Activated CD4-positive, alpha-beta T cell treated with anti-CD3 and anti-CD28 coated beads, Interleukin-2, amount 10 ng/mL, durations not matched to agents 24 days and 14 days (primary cell): ENCODE results near the gene FZD2. TPM values are rescaled to one million over a fixed set of nuclear protein-coding genes. Genes with fewer than 3 reads are reported as not detected.
"Not testable (repeated sequence)": the region's sequence is repeated elsewhere in the genome, so short reads cannot be mapped to it uniquely, and the experiment has no call there.

Experiments
- DNase-seq: peaks from one replicate; pipeline ENCODE4 v3.0.0; 2022
- H3K27ac Mint-ChIP-seq: one replicate; pipeline ENCODE4 v1.8.0; 2022; ENCODE audit warnings: mild to moderate bottlenecking, mixed read lengths
- H3K27me3 Mint-ChIP-seq: one replicate; pipeline ENCODE4 v1.8.0; 2022; ENCODE audit warnings: mixed read lengths
- H3K36me3 Mint-ChIP-seq: one replicate; pipeline ENCODE4 v1.8.0; 2022; ENCODE audit warnings: low read depth, mild to moderate bottlenecking, mixed read lengths
- H3K4me1 Mint-ChIP-seq: one replicate; pipeline ENCODE4 v1.8.0; 2021; ENCODE audit warnings: mixed read lengths
- H3K4me3 Mint-ChIP-seq: one replicate; pipeline ENCODE4 v1.8.0; 2022; ENCODE audit warnings: mild to moderate bottlenecking, moderate library complexity, mixed read lengths
- H3K9me3 Mint-ChIP-seq: one replicate; pipeline ENCODE4 v1.8.0; 2021; ENCODE audit warnings: mixed read lengths
- intact Hi-C: fragments of 100-400 bp; cut with micrococcal nuclease; formaldehyde crosslinking; loops from one replicate; pipeline ENCODE4 v1.15.1; 2023
- total RNA-seq: library from RNA; stranded (reverse); gene quantifications from 2 replicates; pipeline ENCODE4 v1.2.3, GENCODE V29; 2022

FZD2 gene
- not detected in 2 replicates for total RNA-seq

GRCh38 chr17:44556832-44557606 is at the start of gene FZD2:
FZD2 (plus strand) TSS chr17:44557484; CDS start chr17:44557689, 205 bp downstream.
- peak within 1 kb of the TSS; percentile 89 for H3K4me3 Mint-ChIP-seq
- peaks cover 18% of the 10 kb centered on the region for H3K4me1 Mint-ChIP-seq
- H3K27ac Mint-ChIP-seq: peak within 1 kb of the TSS; percentile 58
- no peaks in the 10 kb centered on the region for H3K36me3 Mint-ChIP-seq
- peaks cover 76% of the 10 kb centered on the region for H3K27me3 Mint-ChIP-seq
- no peaks in the 10 kb centered on the region for H3K9me3 Mint-ChIP-seq
- DNase-seq: peak; percentile 81
- intact Hi-C loops: no loop called here

- H3K4me1 Mint-ChIP-seq, H3K27ac Mint-ChIP-seq, H3K4me3 Mint-ChIP-seq, DNase-seq, intact Hi-C loops, H3K36me3 Mint-ChIP-seq, H3K9me3 Mint-ChIP-seq: not testable (repeated sequence)
- H3K27me3 Mint-ChIP-seq: peaks cover 10% of the 10 kb centered on the region
Observed at GRCh38 chr17:44511241-44512134, 45.8 kb upstream of the FZD2 start.

- Mint-ChIP-seq H3K9me3 (no peaks in the 10 kb centered on the region), H3K27me3 (peaks cover 8% of the 10 kb centered on the region), H3K27ac (no peak overlapping the region)
Observed at GRCh38 chr17:44518032-44518431, 39.3 kb upstream of the FZD2 start.

GRCh38 chr17:44522883-44523671 is 34.2 kb upstream of the FZD2 start:
- no peaks in the 10 kb centered on the region for H3K36me3 Mint-ChIP-seq
- intact Hi-C loops: no loop called here
- H3K4me1 Mint-ChIP-seq: no peaks in the 10 kb centered on the region

More at GRCh38 chr17:44518032-44518431, 39.3 kb upstream of the FZD2 start:
- no peak for DNase-seq
- Mint-ChIP-seq H3K4me3 (no peak overlapping the region), H3K36me3 (no peaks in the 10 kb centered on the region), H3K4me1 (no peaks in the 10 kb centered on the region)
- intact Hi-C loops: no loop called here

GRCh38 chr17:44523672-44523972 is 33.7 kb upstream of the FZD2 start:
- intact Hi-C loops: no loop called here
- no peaks in the 10 kb centered on the region for H3K4me1 Mint-ChIP-seq
- no peaks in the 10 kb centered on the region for H3K9me3 Mint-ChIP-seq
- no peak overlapping the region for H3K27ac Mint-ChIP-seq
- peaks cover 5% of the 10 kb centered on the region for H3K27me3 Mint-ChIP-seq
- no peaks in the 10 kb centered on the region for H3K36me3 Mint-ChIP-seq
- DNase-seq: no peak
- H3K4me3 Mint-ChIP-seq: no peak overlapping the region

More at GRCh38 chr17:44522883-44523671, 34.2 kb upstream of the FZD2 start:
- peak; percentile 86 for DNase-seq
- no peak overlapping the region for H3K27ac Mint-ChIP-seq
- peaks cover 5% of the 10 kb centered on the region for H3K27me3 Mint-ChIP-seq
- no peak overlapping the region for H3K4me3 Mint-ChIP-seq
- H3K9me3 Mint-ChIP-seq: no peaks in the 10 kb centered on the region

- no peak overlapping the region for H3K4me3 Mint-ChIP-seq
- no peak for DNase-seq
Observed at GRCh38 chr17:44527102-44527501, 30.2 kb upstream of the FZD2 start.

GRCh38 chr17:44527954-44528353 is 29.3 kb upstream of the FZD2 start:
- intact Hi-C loops: no loop called here
- Mint-ChIP-seq H3K27me3 (peaks cover 3% of the 10 kb centered on the region), H3K4me3 (no peak overlapping the region), H3K9me3 (no peaks in the 10 kb centered on the region), H3K36me3 (no peaks in the 10 kb centered on the region), H3K27ac (no peak overlapping the region), H3K4me1 (no peaks in the 10 kb centered on the region)
- DNase-seq: no peak

More at GRCh38 chr17:44527102-44527501, 30.2 kb upstream of the FZD2 start:
- no peaks in the 10 kb centered on the region for H3K36me3 Mint-ChIP-seq
- intact Hi-C loops: no loop called here
- no peaks in the 10 kb centered on the region for H3K4me1 Mint-ChIP-seq
- H3K9me3 Mint-ChIP-seq: no peaks in the 10 kb centered on the region
- no peak overlapping the region for H3K27ac Mint-ChIP-seq
- peaks cover 3% of the 10 kb centered on the region for H3K27me3 Mint-ChIP-seq

GRCh38 chr17:44529864-44530263 is 27.4 kb upstream of the FZD2 start:
- DNase-seq: no peak
- Mint-ChIP-seq H3K36me3 (no peaks in the 10 kb centered on the region), H3K27me3 (peaks cover 3% of the 10 kb centered on the region), H3K4me1 (peaks cover 7% of the 10 kb centered on the region), H3K27ac (no peak overlapping the region), H3K9me3 (no peaks in the 10 kb centered on the region), H3K4me3 (no peak overlapping the region)
- intact Hi-C loops: loop anchor here (5.0 to 10.0 kb wide), 3 partner anchors 105 to 245 kb away; no protein-coding TSS in a partner anchor

GRCh38 chr17:44530896-44531418 is 26.3 kb upstream of the FZD2 start:
- Mint-ChIP-seq H3K27ac (no peak overlapping the region), H3K9me3 (no peaks in the 10 kb centered on the region), H3K4me1 (peaks cover 7% of the 10 kb centered on the region), H3K4me3 (no peak overlapping the region), H3K27me3 (no peaks in the 10 kb centered on the region), H3K36me3 (no peaks in the 10 kb centered on the region)
- intact Hi-C loops: loop anchor here (5.0 to 10.0 kb wide), 3 partner anchors 104 to 244 kb away; no protein-coding TSS in a partner anchor
- no peak for DNase-seq

- peak; percentile 95 for DNase-seq
- H3K4me1 Mint-ChIP-seq: peaks cover 7% of the 10 kb centered on the region
- H3K4me3 Mint-ChIP-seq: peak overlapping the region; percentile 27
- no peaks in the 10 kb centered on the region for H3K36me3 Mint-ChIP-seq
- peak overlapping the region; percentile 0 for H3K27ac Mint-ChIP-seq
- H3K9me3 Mint-ChIP-seq: no peaks in the 10 kb centered on the region
- intact Hi-C loops: loop anchor here (5.0 to 10.0 kb wide), 3 partner anchors 101 to 241 kb away; no protein-coding TSS in a partner anchor
- no peaks in the 10 kb centered on the region for H3K27me3 Mint-ChIP-seq
Observed at GRCh38 chr17:44533533-44534246, 23.6 kb upstream of the FZD2 start.

GRCh38 chr17:44536090-44536953 is 21.0 kb upstream of the FZD2 start:
- peaks cover 7% of the 10 kb centered on the region for H3K4me1 Mint-ChIP-seq
- H3K27me3 Mint-ChIP-seq: peaks cover 5% of the 10 kb centered on the region
- no peak overlapping the region for H3K4me3 Mint-ChIP-seq
- H3K9me3 Mint-ChIP-seq: no peaks in the 10 kb centered on the region
- no peak for DNase-seq
- no peak overlapping the region for H3K27ac Mint-ChIP-seq
- no peaks in the 10 kb centered on the region for H3K36me3 Mint-ChIP-seq
- intact Hi-C loops: loop anchor here (10.0 kb wide), 2 partner anchors 98 to 238 kb away; no protein-coding TSS in a partner anchor

GRCh38 chr17:44537922-44538321 is 19.4 kb upstream of the FZD2 start:
- not testable (repeated sequence) for H3K4me3 Mint-ChIP-seq, H3K9me3 Mint-ChIP-seq, H3K36me3 Mint-ChIP-seq, H3K27ac Mint-ChIP-seq, DNase-seq, H3K4me1 Mint-ChIP-seq, H3K27me3 Mint-ChIP-seq
- intact Hi-C loops: loop anchor here (10.0 kb wide), 2 partner anchors 97 to 237 kb away; no protein-coding TSS in a partner anchor
